Suprapubic skin (tissue), 4 donors: Measurements from ENCODE around the gene CLEC1A.

Source experiments
- EP300 ChIP-seq: sonication (generic); formaldehyde crosslinking; IDR thresholded peaks from one replicate; pipeline ENCODE4 v1.6.1; 2017; ENCODE audit warnings: antibody characterized with exemption
- POLR2A ChIP-seq, 2 donors: fragments of 450-650 bp; IDR thresholded peaks; one replicate each; pipeline ENCODE4 v1.6.1; 2017; ENCODE audit warnings: antibody characterized with exemption in 2 of 2, mild to moderate bottlenecking in 2 of 2, moderate library complexity in 2 of 2
- POLR2AphosphoS5 ChIP-seq, 3 donors: sonication (generic); formaldehyde crosslinking; IDR thresholded peaks; one replicate each; pipeline ENCODE4 v1.6.1; 2017; ENCODE audit warnings: antibody characterized with exemption in 3 of 3
- TF ChIP-seq, protein P1 (sequence below), 2 donors: fragments of 200-600 bp in 1 of 2; fragments of 450-650 bp in 1 of 2; sonication (generic) in 1 of 2; IDR thresholded peaks; one replicate each; pipeline ENCODE4 v1.5.1; 2016 to 2019; ENCODE audit warnings: antibody characterized with exemption in 2 of 2, mild to moderate bottlenecking in 1 of 2, moderate library complexity in 1 of 2

DNA sequence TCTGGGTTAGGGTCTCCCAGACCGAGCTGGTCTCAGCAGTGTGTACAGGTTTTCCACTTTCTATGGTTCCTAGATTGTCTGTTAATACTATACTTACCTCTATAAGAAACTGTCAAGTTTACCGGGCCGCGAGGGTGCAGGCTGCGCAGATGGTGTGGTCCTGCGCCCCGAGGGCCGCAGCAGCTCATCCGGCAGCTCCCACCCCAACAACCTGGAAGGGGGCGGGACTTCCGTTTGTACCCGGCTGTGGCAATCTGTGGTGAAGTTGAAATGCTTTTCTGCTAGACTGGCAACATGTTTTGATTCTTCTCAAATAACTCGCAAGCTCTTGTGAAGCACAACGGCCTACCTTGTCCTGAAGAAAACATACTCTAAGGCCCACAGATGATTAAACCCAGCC lies 68.3 kb downstream of the CLEC1A start, which contains the start of gene CLEC9A:
- no peak for TF ChIP-seq POLR2AphosphoS5 (IDR thresholded peaks at IDR 0.05)
- TF ChIP-seq, protein P1, sequence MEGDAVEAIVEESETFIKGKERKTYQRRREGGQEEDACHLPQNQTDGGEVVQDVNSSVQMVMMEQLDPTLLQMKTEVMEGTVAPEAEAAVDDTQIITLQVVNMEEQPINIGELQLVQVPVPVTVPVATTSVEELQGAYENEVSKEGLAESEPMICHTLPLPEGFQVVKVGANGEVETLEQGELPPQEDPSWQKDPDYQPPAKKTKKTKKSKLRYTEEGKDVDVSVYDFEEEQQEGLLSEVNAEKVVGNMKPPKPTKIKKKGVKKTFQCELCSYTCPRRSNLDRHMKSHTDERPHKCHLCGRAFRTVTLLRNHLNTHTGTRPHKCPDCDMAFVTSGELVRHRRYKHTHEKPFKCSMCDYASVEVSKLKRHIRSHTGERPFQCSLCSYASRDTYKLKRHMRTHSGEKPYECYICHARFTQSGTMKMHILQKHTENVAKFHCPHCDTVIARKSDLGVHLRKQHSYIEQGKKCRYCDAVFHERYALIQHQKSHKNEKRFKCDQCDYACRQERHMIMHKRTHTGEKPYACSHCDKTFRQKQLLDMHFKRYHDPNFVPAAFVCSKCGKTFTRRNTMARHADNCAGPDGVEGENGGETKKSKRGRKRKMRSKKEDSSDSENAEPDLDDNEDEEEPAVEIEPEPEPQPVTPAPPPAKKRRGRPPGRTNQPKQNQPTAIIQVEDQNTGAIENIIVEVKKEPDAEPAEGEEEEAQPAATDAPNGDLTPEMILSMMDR (IDR thresholded peaks at IDR 0.05): no peak
- no peak for TF ChIP-seq POLR2A (IDR thresholded peaks at IDR 0.05)
- no peak for TF ChIP-seq EP300
